Measurements from ENCODE around the gene RNASE13. TPM values are rescaled to one million over a fixed set of nuclear protein-coding genes. Genes with fewer than 3 reads are reported as not detected.
A peak's percentile ranks its signal among the peaks of the same experiment; 100 is the strongest.

The RNASE13 gene
- total RNA-seq, 1 experiment from 2014 or later = 0.15 TPM

- ChIA-PET RAD21 (ENCODE audit: low non-redundant PET in 1 of 2, low total read pairs in 2 of 2, uncharacterized antibody in 2 of 2, unreplicated experiment in 2 of 2) (no interaction called here), CTCF (interaction anchor here (2.5 kb wide), 1 partner anchor 9 kb away, joined by 10 read pairs; no protein-coding TSS in a partner anchor), POLR2A (no interaction called here)
- Histone ChIP-seq H2AFZ (ENCODE audit: low read depth, low read length, poor library complexity, severe bottlenecking) (no peak overlapping the region), H3K36me3 (ENCODE audit: control insufficient read depth in 1 of 2, insufficient read depth in 2 of 2, low read length in 2 of 2) (no peaks in the 10 kb centered on the region), H3K9ac (ENCODE audit: low read length) (peak overlapping the region; percentile 66), H3K4me1 (ENCODE audit: control insufficient read depth in 1 of 2, insufficient read depth in 2 of 2, low read length in 2 of 2) (peaks cover 14 to 21% of the 10 kb centered on the region in 2 experiments; a peak in 3 of 4 replicates), H3K27ac (ENCODE audit: low read depth, low read length) (peak overlapping the region; percentile 46; the same call in 1 of the 2 replicates), H4K20me1 (ENCODE audit: insufficient read depth) (no peaks in the 10 kb centered on the region), H3K4me2 (ENCODE audit: low read length) (peak overlapping the region; percentile 85), H3K4me3 (replicated peaks in 1 of 2; ENCODE audit: low read depth in 1 of 2, low read length in 2 of 2) (peak overlapping the region; percentile 66 to 72), H3K9me3 (ENCODE audit: control insufficient read depth in 1 of 2, insufficient read depth in 1 of 2, low read depth in 1 of 2, low read length in 2 of 2) (no peaks in the 10 kb centered on the region), H3K27me3 (ENCODE audit: insufficient read depth, low read length) (no peaks in the 10 kb centered on the region), H3K79me2 (ENCODE audit: insufficient read depth, low read length) (no peaks in the 10 kb centered on the region), H3K9me2 (ENCODE audit: insufficient read depth) (no peaks in the 10 kb centered on the region)
- ATAC-seq (no peak), DNase-seq (ENCODE audit: low read depth, low spot score) (no peak)
- intact Hi-C loops (cut with micrococcal nuclease) = no loop called here
- TF ChIP-seq ZFX (IDR thresholded peaks at IDR 0.05) = no peak
- TF ChIP-seq JUND (IDR thresholded peaks at IDR 0.05) = no peak
- TF ChIP-seq CBX3 (IDR thresholded peaks at IDR 0.05; ENCODE audit: low read depth) = no peak
- no peak for TF ChIP-seq EZH2phosphoT487 (IDR thresholded peaks at IDR 0.05; ENCODE audit: borderline replicate concordance)
- no TSS peak for BruUV-seq (replicated peaks)
These were observed 10.6 kb downstream of the RNASE13 start for GRCh38 chr14:21023817-21024584.

- H3K4me2 ChIP-seq (ENCODE audit: low read length) = no peak overlapping the region
- POLR2A ChIA-PET = no interaction called here
- H3K27me3 ChIP-seq (ENCODE audit: insufficient read depth, low read length) = no peaks in the 10 kb centered on the region
- no peak overlapping the region for H3K27ac ChIP-seq (ENCODE audit: low read depth, low read length)
- no peaks in the 10 kb centered on the region for H3K9me2 ChIP-seq (ENCODE audit: insufficient read depth)
- RAD21 ChIA-PET (ENCODE audit: low non-redundant PET in 1 of 2, low total read pairs in 2 of 2, uncharacterized antibody in 2 of 2, unreplicated experiment in 2 of 2) = no interaction called here
- H3K9ac ChIP-seq (ENCODE audit: low read length) = no peak overlapping the region
- no peak overlapping the region for H2AFZ ChIP-seq (ENCODE audit: low read depth, low read length, poor library complexity, severe bottlenecking)
- intact Hi-C loops (cut with micrococcal nuclease) = no loop called here
- no peak overlapping the region for H3K4me3 ChIP-seq (replicated peaks in 1 of 2; ENCODE audit: low read depth in 1 of 2, low read length in 2 of 2)
- no peaks in the 10 kb centered on the region for H3K79me2 ChIP-seq (ENCODE audit: insufficient read depth, low read length)
- no peaks in the 10 kb centered on the region; a peak in 1 of 4 replicates for H3K36me3 ChIP-seq (ENCODE audit: control insufficient read depth in 1 of 2, insufficient read depth in 2 of 2, low read length in 2 of 2)
- no TSS peak for BruUV-seq (replicated peaks)
- ATAC-seq = no peak
- CTCF ChIA-PET = interaction anchor here (2.5 kb wide), 1 partner anchor 9 kb away, joined by 10 read pairs; no protein-coding TSS in a partner anchor
- peaks cover 14 to 21% of the 10 kb centered on the region in 2 experiments; a peak in 3 of 4 replicates for H3K4me1 ChIP-seq (ENCODE audit: control insufficient read depth in 1 of 2, insufficient read depth in 2 of 2, low read length in 2 of 2)
- H3K9me3 ChIP-seq (ENCODE audit: control insufficient read depth in 1 of 2, insufficient read depth in 1 of 2, low read depth in 1 of 2, low read length in 2 of 2) = no peaks in the 10 kb centered on the region
- H4K20me1 ChIP-seq (ENCODE audit: insufficient read depth) = no peaks in the 10 kb centered on the region
- no peak for DNase-seq (ENCODE audit: low read depth, low spot score)
- TF ChIP-seq YY1 (IDR thresholded peaks at IDR 0.05; ENCODE audit: extremely low read depth, insufficient replicate concordance, low read depth, low read length) (no peak), CBX3 (IDR thresholded peaks at IDR 0.05; ENCODE audit: low read depth) (no peak), EZH2 (IDR thresholded peaks at IDR 0.05) (no peak), SIN3A (IDR thresholded peaks at IDR 0.05; ENCODE audit: low read depth) (no peak), CEBPB (IDR thresholded peaks at IDR 0.05; ENCODE audit: low read depth) (no peak), EZH2phosphoT487 (IDR thresholded peaks at IDR 0.05; ENCODE audit: borderline replicate concordance) (no peak), EGR1 (IDR thresholded peaks at IDR 0.05; ENCODE audit: low read depth) (no peak), RAD21 (IDR thresholded peaks at IDR 0.05; ENCODE audit: low read depth) (no peak), ZNF274 (IDR thresholded peaks at IDR 0.05; ENCODE audit: low read depth, low read length) (no peak), POLR2AphosphoS5 (IDR thresholded peaks at IDR 0.05; ENCODE audit: low read depth, low read length) (no peak), TCF7L2 (IDR thresholded peaks at IDR 0.05; ENCODE audit: borderline replicate concordance, extremely low read depth, insufficient read depth, insufficient read length) (no peak), POLR2A (IDR thresholded peaks at IDR 0.05; ENCODE audit: borderline replicate concordance, extremely low read depth, insufficient read depth, insufficient read length) (no peak)
- TF ChIP-seq, protein P1, sequence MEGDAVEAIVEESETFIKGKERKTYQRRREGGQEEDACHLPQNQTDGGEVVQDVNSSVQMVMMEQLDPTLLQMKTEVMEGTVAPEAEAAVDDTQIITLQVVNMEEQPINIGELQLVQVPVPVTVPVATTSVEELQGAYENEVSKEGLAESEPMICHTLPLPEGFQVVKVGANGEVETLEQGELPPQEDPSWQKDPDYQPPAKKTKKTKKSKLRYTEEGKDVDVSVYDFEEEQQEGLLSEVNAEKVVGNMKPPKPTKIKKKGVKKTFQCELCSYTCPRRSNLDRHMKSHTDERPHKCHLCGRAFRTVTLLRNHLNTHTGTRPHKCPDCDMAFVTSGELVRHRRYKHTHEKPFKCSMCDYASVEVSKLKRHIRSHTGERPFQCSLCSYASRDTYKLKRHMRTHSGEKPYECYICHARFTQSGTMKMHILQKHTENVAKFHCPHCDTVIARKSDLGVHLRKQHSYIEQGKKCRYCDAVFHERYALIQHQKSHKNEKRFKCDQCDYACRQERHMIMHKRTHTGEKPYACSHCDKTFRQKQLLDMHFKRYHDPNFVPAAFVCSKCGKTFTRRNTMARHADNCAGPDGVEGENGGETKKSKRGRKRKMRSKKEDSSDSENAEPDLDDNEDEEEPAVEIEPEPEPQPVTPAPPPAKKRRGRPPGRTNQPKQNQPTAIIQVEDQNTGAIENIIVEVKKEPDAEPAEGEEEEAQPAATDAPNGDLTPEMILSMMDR (IDR thresholded peaks at IDR 0.05 in 2 of 3, conservative IDR thresholded peaks at IDR 0.05 in 1 of 3; ENCODE audit: borderline replicate concordance in 1 of 3, insufficient read depth in 1 of 3, low read depth in 2 of 3, low read length in 2 of 3) = no peak
- TF ChIP-seq, protein P2, sequence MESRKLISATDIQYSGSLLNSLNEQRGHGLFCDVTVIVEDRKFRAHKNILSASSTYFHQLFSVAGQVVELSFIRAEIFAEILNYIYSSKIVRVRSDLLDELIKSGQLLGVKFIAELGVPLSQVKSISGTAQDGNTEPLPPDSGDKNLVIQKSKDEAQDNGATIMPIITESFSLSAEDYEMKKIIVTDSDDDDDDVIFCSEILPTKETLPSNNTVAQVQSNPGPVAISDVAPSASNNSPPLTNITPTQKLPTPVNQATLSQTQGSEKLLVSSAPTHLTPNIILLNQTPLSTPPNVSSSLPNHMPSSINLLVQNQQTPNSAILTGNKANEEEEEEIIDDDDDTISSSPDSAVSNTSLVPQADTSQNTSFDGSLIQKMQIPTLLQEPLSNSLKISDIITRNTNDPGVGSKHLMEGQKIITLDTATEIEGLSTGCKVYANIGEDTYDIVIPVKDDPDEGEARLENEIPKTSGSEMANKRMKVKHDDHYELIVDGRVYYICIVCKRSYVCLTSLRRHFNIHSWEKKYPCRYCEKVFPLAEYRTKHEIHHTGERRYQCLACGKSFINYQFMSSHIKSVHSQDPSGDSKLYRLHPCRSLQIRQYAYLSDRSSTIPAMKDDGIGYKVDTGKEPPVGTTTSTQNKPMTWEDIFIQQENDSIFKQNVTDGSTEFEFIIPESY (IDR thresholded peaks at IDR 0.05; ENCODE audit: extremely low read depth, insufficient replicate concordance, low read length) = no peak
These were observed 11.4 kb downstream of the RNASE13 start for GRCh38 chr14:21023174-21023573.
